C4-2B (cell line): ENCODE data around the gene DCTN4.

Experiments
- H3K27ac ChIP-seq: fragments of 450-650 bp; 2 replicates; pipeline ENCODE4 v1.5.1; 2017
- CTCF ChIP-seq: fragments of 450-650 bp; conservative IDR thresholded peaks from 2 replicates; pipeline ENCODE4 v1.5.1; 2017; ENCODE audit warnings: mild to moderate bottlenecking
- ZFX ChIP-seq: fragments of 450-650 bp; IDR thresholded peaks from 2 replicates; pipeline ENCODE4 v1.6.1; 2017

DCTN4 gene

GRCh38 chr5:150660108-150660831 lies 98.5 kb downstream of the DCTN4 start:
- TF ChIP-seq ZFX, result no peak
- H3K27ac ChIP-seq, result no peak overlapping the region

- no peak overlapping the region for H3K27ac ChIP-seq
- no peak for TF ChIP-seq ZFX
- TF ChIP-seq CTCF, result no peak
These were observed 99.3 kb downstream of the DCTN4 start for GRCh38 chr5:150659360-150660107.

GRCh38 chr5:150658699-150659265 lies 100.0 kb downstream of the DCTN4 start:
- no peak overlapping the region for H3K27ac ChIP-seq
- TF ChIP-seq ZFX (no peak), CTCF (no peak)
